Right lobe of liver (tissue), 4 donors: ENCODE measurements around the gene SAP30L.

ENCODE experiments used
- POLR2A ChIP-seq: fragments of 450-650 bp; IDR thresholded peaks from one replicate; pipeline ENCODE4 v1.6.1; 2017; ENCODE audit warnings: antibody characterized with exemption, mild to moderate bottlenecking
- TF ChIP-seq, protein P1 (sequence below), 4 donors: fragments of 200-600 bp in 3 of 4; fragments of 450-650 bp in 1 of 4; IDR thresholded peaks; one replicate each; pipeline versions ENCODE4 v1.5.1 to v1.8.0; 2016 to 2022; ENCODE audit warnings: antibody characterized with exemption in 4 of 4, mild to moderate bottlenecking in 2 of 4
- donor health status: DM: no; HTN: no; CAD: no.
- donor health status: DM: no; HTN: no; CAD: no.
- donor health status: DM: no; HTN: yes; CAD: no.

GRCh38 chr5:154411338-154411737 is 34.5 kb upstream of the SAP30L start:
- TF ChIP-seq, protein P1, sequence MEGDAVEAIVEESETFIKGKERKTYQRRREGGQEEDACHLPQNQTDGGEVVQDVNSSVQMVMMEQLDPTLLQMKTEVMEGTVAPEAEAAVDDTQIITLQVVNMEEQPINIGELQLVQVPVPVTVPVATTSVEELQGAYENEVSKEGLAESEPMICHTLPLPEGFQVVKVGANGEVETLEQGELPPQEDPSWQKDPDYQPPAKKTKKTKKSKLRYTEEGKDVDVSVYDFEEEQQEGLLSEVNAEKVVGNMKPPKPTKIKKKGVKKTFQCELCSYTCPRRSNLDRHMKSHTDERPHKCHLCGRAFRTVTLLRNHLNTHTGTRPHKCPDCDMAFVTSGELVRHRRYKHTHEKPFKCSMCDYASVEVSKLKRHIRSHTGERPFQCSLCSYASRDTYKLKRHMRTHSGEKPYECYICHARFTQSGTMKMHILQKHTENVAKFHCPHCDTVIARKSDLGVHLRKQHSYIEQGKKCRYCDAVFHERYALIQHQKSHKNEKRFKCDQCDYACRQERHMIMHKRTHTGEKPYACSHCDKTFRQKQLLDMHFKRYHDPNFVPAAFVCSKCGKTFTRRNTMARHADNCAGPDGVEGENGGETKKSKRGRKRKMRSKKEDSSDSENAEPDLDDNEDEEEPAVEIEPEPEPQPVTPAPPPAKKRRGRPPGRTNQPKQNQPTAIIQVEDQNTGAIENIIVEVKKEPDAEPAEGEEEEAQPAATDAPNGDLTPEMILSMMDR (IDR thresholded peaks at IDR 0.05) = no peak
- TF ChIP-seq POLR2A = no peak
